ENCODE measurements around the gene GNG8. TPM values are rescaled to one million over a fixed set of nuclear protein-coding genes. Genes with fewer than 3 reads are reported as not detected.

GNG8 gene
- total and polyA plus RNA-seq, 10 of the 15 experiments (the other 5 are each of a cell fraction or from before 2014, with no cell fraction given), result 1.2 to 6.6 (median 2.7) TPM; not detected in 6

DNA sequence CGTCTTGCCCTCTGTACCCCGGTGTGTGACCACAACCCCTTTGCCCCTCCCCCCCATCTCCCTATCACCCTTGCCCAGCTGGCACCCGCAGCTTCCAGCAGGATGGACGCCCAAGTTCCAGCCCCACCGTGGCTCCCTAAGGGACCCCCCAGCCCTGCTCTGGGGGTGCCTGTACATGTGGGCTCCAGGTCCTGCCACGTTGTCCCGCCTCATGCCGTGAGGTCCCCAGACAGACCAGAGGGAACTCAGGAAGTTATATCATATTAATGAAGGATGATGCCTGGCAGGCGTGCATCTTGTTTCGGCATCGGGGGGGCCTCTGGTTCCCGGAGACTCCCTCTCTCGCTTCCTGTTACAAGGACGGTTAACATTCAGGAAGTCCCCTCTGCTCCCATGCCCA is 9.6 kb downstream of the GNG8 start:
- H3K9ac ChIP-seq (ENCODE audit: control insufficient read depth, insufficient read depth, low read length), result no peak overlapping the region
- ATAC-seq, result no peak
- intact Hi-C loops (cut with micrococcal nuclease; ENCODE audit: unreplicated experiment) (no loop called here), in situ Hi-C loops (cut with MboI) (no loop called here)
- H3K36me3 ChIP-seq (ENCODE audit: control insufficient read depth in 2 of 2, insufficient read depth in 2 of 2, low read length in 1 of 2), result no peaks in the 10 kb centered on the region
- TF ChIP-seq FOXK2 (IDR thresholded peaks at IDR 0.05) (no peak), CBFB (IDR thresholded peaks at IDR 0.05; ENCODE audit: low read depth) (no peak), ETV6 (conservative IDR thresholded peaks at IDR 0.05 in 1 of 2, IDR thresholded peaks at IDR 0.05 in 1 of 2; ENCODE audit: borderline replicate concordance in 1 of 2, low read depth in 1 of 2) (no peak), EED (IDR thresholded peaks at IDR 0.05; ENCODE audit: low read depth) (peak; percentile 52; the same call in 1 of the 2 replicates), BCLAF1 (IDR thresholded peaks at IDR 0.05) (no peak), PAX5 (IDR thresholded peaks at IDR 0.05; ENCODE audit: borderline replicate concordance, low read depth, low read length) (no peak), CBX5 (IDR thresholded peaks at IDR 0.05; ENCODE audit: low read depth) (no peak), ZBTB11 (CRISPR knock-in tag; IDR thresholded peaks at IDR 0.05) (no peak)
- TF ChIP-seq, protein P1, sequence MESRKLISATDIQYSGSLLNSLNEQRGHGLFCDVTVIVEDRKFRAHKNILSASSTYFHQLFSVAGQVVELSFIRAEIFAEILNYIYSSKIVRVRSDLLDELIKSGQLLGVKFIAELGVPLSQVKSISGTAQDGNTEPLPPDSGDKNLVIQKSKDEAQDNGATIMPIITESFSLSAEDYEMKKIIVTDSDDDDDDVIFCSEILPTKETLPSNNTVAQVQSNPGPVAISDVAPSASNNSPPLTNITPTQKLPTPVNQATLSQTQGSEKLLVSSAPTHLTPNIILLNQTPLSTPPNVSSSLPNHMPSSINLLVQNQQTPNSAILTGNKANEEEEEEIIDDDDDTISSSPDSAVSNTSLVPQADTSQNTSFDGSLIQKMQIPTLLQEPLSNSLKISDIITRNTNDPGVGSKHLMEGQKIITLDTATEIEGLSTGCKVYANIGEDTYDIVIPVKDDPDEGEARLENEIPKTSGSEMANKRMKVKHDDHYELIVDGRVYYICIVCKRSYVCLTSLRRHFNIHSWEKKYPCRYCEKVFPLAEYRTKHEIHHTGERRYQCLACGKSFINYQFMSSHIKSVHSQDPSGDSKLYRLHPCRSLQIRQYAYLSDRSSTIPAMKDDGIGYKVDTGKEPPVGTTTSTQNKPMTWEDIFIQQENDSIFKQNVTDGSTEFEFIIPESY (IDR thresholded peaks at IDR 0.05), result no peak
- no peak overlapping the region for H3K27ac ChIP-seq (ENCODE audit: control insufficient read depth, insufficient read depth)
- DNase-seq (ENCODE audit: low read depth, low spot score), result no peak
- ChIA-PET SMC1A (ENCODE audit: uncharacterized antibody, unreplicated experiment) (interaction anchor here (1.2 to 17.6 kb wide), 3 partner anchors 12 to 36 kb away, joined by 3 to 286 read pairs (median 4); partner anchors contain the start of gene DACT3), CTCF (interaction anchor here (3.6 to 12.1 kb wide), 2 partner anchors 11 to 35 kb away, joined by 13 to 150 read pairs; partner anchors contain the start of gene DACT3), RAD21 (ENCODE audit: unreplicated experiment) (interaction anchor here (1.5 to 2.6 kb wide), 2 partner anchors 9 to 35 kb away, joined by 6 to 13 read pairs; partner anchors contain the start of gene DACT3), POLR2A (interaction anchor here (1.0 to 2.7 kb wide), 3 partner anchors 10 to 89 kb away, joined by 3 to 8 read pairs (median 5); no protein-coding TSS in a partner anchor)
- peaks cover 27% of the 10 kb centered on the region for H3K4me1 ChIP-seq (ENCODE audit: control insufficient read depth, insufficient read depth, low read length)
- H4K20me1 ChIP-seq (ENCODE audit: control insufficient read depth, insufficient read depth), result no peaks in the 10 kb centered on the region
- H3K79me2 ChIP-seq (ENCODE audit: control insufficient read depth, insufficient read depth, low read length), result peaks cover 26% of the 10 kb centered on the region
- no peaks in the 10 kb centered on the region for H3K9me3 ChIP-seq (replicated peaks; ENCODE audit: control insufficient read depth, insufficient read depth, low read length)
- H3K27me3 ChIP-seq (replicated peaks in 1 of 2; ENCODE audit: control insufficient read depth in 2 of 2, insufficient read depth in 2 of 2, low read length in 1 of 2), result no peaks in the 10 kb centered on the region
- 39% methylated on average over 14 of the region's 14 CpGs for WGBS (ENCODE audit: insufficient coverage, insufficient replicate concordance, low lambda C conversion rate, missing lambda C conversion rate)
- H2AFZ ChIP-seq (ENCODE audit: control insufficient read depth, low read depth, low read length), result no peak overlapping the region
- BruUV-seq (replicated peaks), result no TSS peak
- no peak overlapping the region for H3K4me3 ChIP-seq
- 0 out of 2 replicates have a peak overlapping the region, but pooled peaks have one; percentile 14 for H3K4me2 ChIP-seq (ENCODE audit: control insufficient read depth, insufficient read depth)
- no peak for FAIRE-seq
